ENCODE data around the gene PHLDB1.

PHLDB1 gene

GRCh38 chr11:118621784-118622375 is 14.5 kb downstream of the PHLDB1 start:
- Histone ChIP-seq H3K27me3 (ENCODE audit: control insufficient read depth in 1 of 2, insufficient read depth in 1 of 2, low read length in 2 of 2) (no peaks in the 10 kb centered on the region), H3K23ac (ENCODE audit: low read length in 2 of 2) (no peak overlapping the region), H3K4ac (ENCODE audit: low read depth in 1 of 2, low read length in 2 of 2) (peak overlapping the region; percentile 85 to 88), H2AFZ (ENCODE audit: low read depth, low read length) (no peak overlapping the region), H2BK120ac (ENCODE audit: low read depth, low read length) (no peak overlapping the region), H3K14ac (ENCODE audit: low read length in 2 of 2) (peak overlapping the region in 1 of 2 experiments; percentile 15), H4K91ac (ENCODE audit: low read length) (peak overlapping the region; percentile 36), H3K9ac (ENCODE audit: low read length) (peak overlapping the region; percentile 56), H3K4me1 (ENCODE audit: control insufficient read depth, insufficient read depth, low read depth, low read length) (peaks cover 54% of the 10 kb centered on the region), H4K8ac (ENCODE audit: low read length) (peak overlapping the region; percentile 19), H3K18ac (ENCODE audit: low read depth in 1 of 2, low read length in 2 of 2) (peak overlapping the region; percentile 46 to 96), H2BK5ac (ENCODE audit: low read depth, low read length, poor library complexity, severe bottlenecking) (peak overlapping the region; percentile 53), H3K9me3 (ENCODE audit: control insufficient read depth, low read length) (no peaks in the 10 kb centered on the region), H3K4me2 (ENCODE audit: low read length, poor library complexity, severe bottlenecking) (peak overlapping the region; percentile 65), H3K4me3 (ENCODE audit: insufficient read depth in 1 of 2, low read depth in 1 of 2, low read length in 2 of 2) (peak overlapping the region; percentile 58 to 66), H3K79me1 (replicated peaks; ENCODE audit: low read length, poor library complexity, severe bottlenecking) (peaks cover 13% of the 10 kb centered on the region), H3K36me3 (ENCODE audit: control insufficient read depth in 1 of 2, insufficient read depth in 2 of 2, low read depth in 1 of 2, low read length in 2 of 2) (peaks cover 46 to 53% of the 10 kb centered on the region in 2 experiments), H2AK5ac (ENCODE audit: low read length, severe bottlenecking) (peak overlapping the region; percentile 46), H3K27ac (ENCODE audit: low read length, poor library complexity, severe bottlenecking) (peak overlapping the region; percentile 99), H2BK12ac (ENCODE audit: low read length in 2 of 2) (peak overlapping the region in 1 of 2 experiments; percentile 69), H2BK15ac (ENCODE audit: low read depth, poor library complexity, severe bottlenecking) (no peak overlapping the region)
- WGBS = 39% methylated on average over 3 of the region's 4 CpGs
- peak; percentile 31 for DNase-seq

- Histone ChIP-seq H2BK12ac (ENCODE audit: low read length in 2 of 2) (peak overlapping the region in 1 of 2 experiments; percentile 64), H3K4me3 (ENCODE audit: insufficient read depth in 1 of 2, low read depth in 1 of 2, low read length in 2 of 2) (no peak overlapping the region), H3K23ac (ENCODE audit: low read length in 2 of 2) (no peak overlapping the region), H3K27ac (ENCODE audit: low read length, poor library complexity, severe bottlenecking) (peak overlapping the region; percentile 99), H3K79me1 (replicated peaks; ENCODE audit: low read length, poor library complexity, severe bottlenecking) (peaks cover 20% of the 10 kb centered on the region), H3K4me1 (ENCODE audit: control insufficient read depth, insufficient read depth, low read depth, low read length) (peaks cover 52% of the 10 kb centered on the region), H3K36me3 (ENCODE audit: control insufficient read depth in 1 of 2, insufficient read depth in 2 of 2, low read depth in 1 of 2, low read length in 2 of 2) (peaks cover 46 to 54% of the 10 kb centered on the region in 2 experiments), H2BK15ac (ENCODE audit: low read depth, poor library complexity, severe bottlenecking) (no peak overlapping the region), H3K27me3 (ENCODE audit: control insufficient read depth in 1 of 2, insufficient read depth in 1 of 2, low read length in 2 of 2) (no peaks in the 10 kb centered on the region), H2AFZ (ENCODE audit: low read depth, low read length) (no peak overlapping the region), H3K9me3 (ENCODE audit: control insufficient read depth, low read length) (no peaks in the 10 kb centered on the region), H2BK5ac (ENCODE audit: low read depth, low read length, poor library complexity, severe bottlenecking) (peak overlapping the region; percentile 63), H3K9ac (ENCODE audit: low read length) (peak overlapping the region; percentile 56), H3K4me2 (ENCODE audit: low read length, poor library complexity, severe bottlenecking) (peak overlapping the region; percentile 65), H2BK120ac (ENCODE audit: low read depth, low read length) (peak overlapping the region; percentile 51), H3K14ac (ENCODE audit: low read length in 2 of 2) (peak overlapping the region in 1 of 2 experiments; percentile 19), H2AK5ac (ENCODE audit: low read length, severe bottlenecking) (peak overlapping the region; percentile 96), H3K4ac (ENCODE audit: low read depth in 1 of 2, low read length in 2 of 2) (peak overlapping the region in 1 of 2 experiments; percentile 88), H3K18ac (ENCODE audit: low read depth in 1 of 2, low read length in 2 of 2) (peak overlapping the region; percentile 67 to 77), H4K91ac (ENCODE audit: low read length) (no peak overlapping the region), H4K8ac (ENCODE audit: low read length) (no peak overlapping the region)
- WGBS = 55% methylated on average over 7 of the region's 9 CpGs
- peak; percentile 88 for DNase-seq
These were observed 15.2 kb downstream of the PHLDB1 start for GRCh38 chr11:118622376-118623268.

- DNase-seq = peak; percentile 48
- Histone ChIP-seq H3K14ac (ENCODE audit: low read length in 2 of 2) (peak overlapping the region in 1 of 2 experiments; percentile 71), H3K4me3 (ENCODE audit: insufficient read depth in 1 of 2, low read depth in 1 of 2, low read length in 2 of 2) (peak overlapping the region in 1 of 2 experiments; percentile 33), H3K4me2 (ENCODE audit: low read length, poor library complexity, severe bottlenecking) (peak overlapping the region; percentile 65), H3K9me3 (ENCODE audit: control insufficient read depth, low read length) (no peaks in the 10 kb centered on the region), H2AFZ (ENCODE audit: low read depth, low read length) (no peak overlapping the region), H2AK5ac (ENCODE audit: low read length, severe bottlenecking) (peak overlapping the region; percentile 96), H4K91ac (ENCODE audit: low read length) (peak overlapping the region; percentile 74), H3K27me3 (ENCODE audit: control insufficient read depth in 1 of 2, insufficient read depth in 1 of 2, low read length in 2 of 2) (no peaks in the 10 kb centered on the region), H2BK12ac (ENCODE audit: low read length in 2 of 2) (peak overlapping the region; percentile 21 to 37), H3K4ac (ENCODE audit: low read depth in 1 of 2, low read length in 2 of 2) (peak overlapping the region in 1 of 2 experiments; percentile 67), H3K9ac (ENCODE audit: low read length) (no peak overlapping the region), H3K27ac (ENCODE audit: low read length, poor library complexity, severe bottlenecking) (peak overlapping the region; percentile 99), H2BK120ac (ENCODE audit: low read depth, low read length) (peak overlapping the region; percentile 51), H3K23ac (ENCODE audit: low read length in 2 of 2) (no peak overlapping the region), H3K36me3 (ENCODE audit: control insufficient read depth in 1 of 2, insufficient read depth in 2 of 2, low read depth in 1 of 2, low read length in 2 of 2) (peaks cover 49 to 54% of the 10 kb centered on the region in 2 experiments), H3K79me1 (replicated peaks; ENCODE audit: low read length, poor library complexity, severe bottlenecking) (peaks cover 26% of the 10 kb centered on the region), H2BK5ac (ENCODE audit: low read depth, low read length, poor library complexity, severe bottlenecking) (peak overlapping the region; percentile 63), H4K8ac (ENCODE audit: low read length) (peak overlapping the region; percentile 79), H3K18ac (ENCODE audit: low read depth in 1 of 2, low read length in 2 of 2) (peak overlapping the region; percentile 61 to 67), H3K4me1 (ENCODE audit: control insufficient read depth, insufficient read depth, low read depth, low read length) (peaks cover 46% of the 10 kb centered on the region), H2BK15ac (ENCODE audit: low read depth, poor library complexity, severe bottlenecking) (no peak overlapping the region)
- 54% methylated on average over 3 of the region's 4 CpGs for WGBS
These were observed 15.8 kb downstream of the PHLDB1 start for GRCh38 chr11:118623269-118623655.

Data from mesenchymal stem cell (in vitro differentiated cells and primary cell).